K562 treated with DMSO at 1 percent for 12 hours (cell line): ENCODE measurements around the gene CUL3. TPM values are rescaled to one million over a fixed set of nuclear protein-coding genes. Genes with fewer than 3 reads are reported as not detected.

ENCODE experiments used
- total RNA-seq: library from RNA; unstranded; fragments of 300-600 nt; gene quantifications from 2 replicates; pipeline ENCODE4 v1.2.3, GENCODE V29; 2022; ENCODE audit not compliant: insufficient read depth

CUL3 gene
- total RNA-seq = 26.5 and 36.6 TPM in 2 replicates

DNA sequence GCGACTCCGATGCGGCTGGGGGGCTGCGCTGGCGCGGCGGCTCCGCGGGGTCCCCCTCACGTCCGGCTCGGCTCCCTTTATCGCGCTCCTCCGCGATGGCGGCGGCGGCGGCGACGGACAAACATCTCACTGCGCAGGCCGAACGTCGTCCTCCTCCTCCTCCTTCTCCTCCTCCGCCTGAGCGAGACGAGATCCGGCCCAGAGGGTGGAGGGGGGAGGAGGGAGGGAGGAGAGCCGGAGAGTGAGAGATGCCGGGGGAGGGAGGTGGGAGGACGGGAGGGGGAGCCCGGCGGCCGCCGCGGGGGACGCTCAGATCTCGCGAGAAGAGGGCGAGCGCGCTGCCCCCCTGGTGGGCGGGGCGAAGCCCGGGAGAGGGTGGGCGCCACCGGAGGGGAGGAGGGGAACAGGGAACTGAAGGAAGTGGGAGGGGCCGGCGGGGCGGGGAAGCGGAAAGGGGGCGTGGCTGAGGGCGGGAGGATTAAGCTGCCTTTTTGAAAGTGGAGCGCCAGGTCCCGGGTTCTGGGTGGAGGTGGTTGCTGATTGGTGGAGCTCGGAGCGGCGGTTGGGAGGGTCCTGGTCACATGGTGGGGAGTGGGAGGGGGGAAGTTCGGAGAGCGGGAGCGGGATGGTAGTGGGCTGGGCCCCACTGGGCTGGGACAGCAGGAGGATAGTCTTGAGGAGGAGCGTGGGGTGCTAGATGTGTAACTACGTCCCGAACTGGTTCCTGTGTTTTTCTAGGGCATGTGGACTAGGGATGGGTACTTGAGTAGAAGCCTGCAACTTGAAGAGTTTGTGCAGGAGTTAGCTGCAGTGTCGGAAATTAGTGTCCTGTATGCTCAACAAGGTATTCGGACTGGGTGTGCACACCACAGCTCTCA, at the start of gene CUL3:
Gene CUL3 (minus strand): TSS at position 153 of the 878 bp plus-strand sequence. CDS start 354 bp downstream, outside the sequence.

Other genes with a start within 250 kb of the CUL3 start
- gene FAM124B, start 183.3 kb downstream of the CUL3 start, total RNA-seq = 0.61 and 1.9 TPM in 2 replicates
- not detected in 2 replicates for gene CCDC195, start 131.0 kb upstream of the CUL3 start, total RNA-seq